Measurements from ENCODE around the gene NELFA.

The NELFA gene

DNA sequence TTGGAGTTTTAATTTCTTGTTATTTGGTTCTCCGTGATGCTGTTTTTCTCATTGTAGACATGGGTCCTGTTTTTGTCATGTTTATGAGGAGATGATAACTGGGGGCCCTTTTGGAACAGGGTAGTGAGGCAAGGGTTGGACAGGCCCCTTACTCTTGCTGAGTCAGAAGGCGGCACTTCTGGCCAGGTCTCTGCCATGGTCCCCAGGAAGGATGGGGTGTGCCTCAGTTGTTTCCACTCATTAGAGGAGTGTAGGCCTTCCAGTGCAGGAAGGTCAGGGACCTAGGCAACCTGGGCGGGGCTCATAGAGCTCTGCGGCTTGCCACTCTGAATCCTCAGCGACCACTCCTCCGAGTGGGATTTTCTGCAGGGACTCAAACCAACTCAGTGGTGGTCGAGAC lies 68.2 kb downstream of the NELFA start:
- TF ChIP-seq ZNF274 (IDR thresholded peaks at IDR 0.05; ENCODE audit: low read depth, low read length) = no peak
- H3K4me3 ChIP-seq (ENCODE audit: low read length) = no peak overlapping the region

DNA sequence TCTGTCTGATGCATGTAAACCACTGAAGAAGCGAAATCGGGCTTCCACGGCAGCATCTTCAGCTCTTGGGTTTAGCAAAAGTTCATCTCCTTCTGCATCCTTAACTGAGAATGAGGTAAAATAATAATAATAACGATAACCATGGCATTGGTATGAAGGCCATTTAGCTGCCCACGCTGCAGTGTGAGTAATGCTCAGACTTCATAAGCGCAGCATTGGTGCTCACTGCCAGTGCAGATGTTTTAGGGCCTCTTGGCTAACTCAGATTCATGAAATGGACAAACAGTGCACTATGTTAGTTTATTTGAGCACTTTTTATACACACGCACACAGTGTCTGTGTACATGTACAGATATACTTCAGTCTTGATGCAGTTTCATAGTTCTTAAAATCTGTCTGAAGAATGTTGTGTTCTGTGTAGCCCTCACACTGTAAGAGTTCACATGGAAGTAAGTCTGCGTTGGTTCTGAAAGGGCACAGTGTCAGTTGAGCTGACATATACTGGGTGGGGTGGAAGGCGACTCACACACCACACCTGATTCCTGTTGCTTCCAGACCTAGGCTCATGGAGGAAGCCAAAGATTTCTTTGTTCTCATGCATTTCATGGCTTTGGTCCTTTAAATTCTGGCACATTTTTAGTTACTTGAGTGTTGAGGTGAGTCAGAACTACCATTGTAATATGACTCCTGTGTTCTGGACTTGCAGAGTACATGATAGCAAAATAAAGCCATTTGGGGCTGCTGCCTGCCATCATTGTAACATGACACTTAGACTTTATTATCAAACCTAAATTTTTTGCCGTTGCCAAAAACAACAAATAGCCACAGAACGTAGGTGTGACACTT lies 68.9 kb downstream of the NELFA start:
- TF ChIP-seq ZNF274 (IDR thresholded peaks at IDR 0.05; ENCODE audit: low read depth, low read length) = no peak
- H3K4me3 ChIP-seq (ENCODE audit: low read length) = no peak overlapping the region

DNA sequence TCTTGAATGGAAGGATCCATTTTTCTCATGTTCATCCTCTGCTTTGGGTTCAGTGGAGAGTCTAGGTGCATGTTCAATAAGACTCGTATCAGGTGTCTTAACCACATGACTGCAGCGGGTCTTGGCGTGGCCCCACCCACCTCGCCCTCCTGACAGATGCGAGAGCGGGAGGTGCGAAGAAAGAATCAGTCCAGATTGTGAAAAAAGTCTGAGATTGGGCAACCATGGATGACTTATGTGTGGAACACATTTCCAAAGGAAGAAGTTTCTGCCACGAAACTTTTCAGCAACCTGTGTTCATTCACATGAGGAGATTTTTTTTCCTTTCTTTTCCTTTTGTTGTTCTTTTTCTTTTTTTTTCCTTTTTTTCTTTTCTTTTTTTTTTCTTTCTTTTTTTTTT lies 70.7 kb downstream of the NELFA start:
- H3K4me3 ChIP-seq (ENCODE audit: low read length) = no peak overlapping the region
- TF ChIP-seq ZNF274 (IDR thresholded peaks at IDR 0.05; ENCODE audit: low read depth, low read length) = no peak

DNA sequence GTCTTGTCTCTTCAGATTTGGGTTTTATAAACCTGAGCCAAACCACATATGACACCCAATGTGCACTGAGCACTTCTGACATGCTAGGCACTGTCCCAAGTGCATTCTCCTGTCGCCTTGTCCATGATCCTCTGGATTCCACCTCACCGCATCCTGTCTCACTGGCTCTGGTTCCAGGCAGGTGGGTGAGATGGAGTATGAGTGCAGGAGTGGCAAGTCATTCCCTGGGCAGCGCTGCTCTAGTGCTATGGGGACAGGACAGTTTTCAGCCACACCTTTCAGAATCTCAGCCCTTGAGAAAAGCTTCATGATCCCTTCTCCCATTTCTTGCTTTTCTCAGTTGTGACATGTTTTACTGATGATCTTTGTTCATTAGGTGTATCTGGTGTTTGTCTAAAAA lies 71.2 kb downstream of the NELFA start:
- no peak for TF ChIP-seq ZNF274 (IDR thresholded peaks at IDR 0.05; ENCODE audit: low read depth, low read length)
- no peak overlapping the region for H3K4me3 ChIP-seq (ENCODE audit: low read length)

DNA sequence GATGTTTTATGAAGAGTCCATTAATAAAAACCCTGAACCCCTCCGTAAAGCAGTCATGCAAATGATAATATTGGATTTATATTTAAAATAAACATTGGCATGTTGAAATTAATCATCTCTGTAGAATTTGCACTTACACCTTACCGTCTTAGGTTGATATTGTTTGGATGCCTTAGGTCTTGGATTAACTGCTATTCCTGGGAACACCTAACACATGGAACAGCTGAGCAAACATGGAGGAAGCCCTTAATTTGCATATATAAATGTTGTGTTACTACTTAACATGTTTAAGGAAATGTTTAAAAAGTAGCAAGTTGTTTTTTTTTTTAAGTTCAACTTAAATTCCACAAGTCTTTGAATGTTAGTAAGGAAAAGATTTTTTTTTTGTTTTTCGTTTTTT lies 75.1 kb downstream of the NELFA start:
- TF ChIP-seq ZNF274 (IDR thresholded peaks at IDR 0.05; ENCODE audit: low read depth, low read length) = no peak
- no peak overlapping the region for H3K4me3 ChIP-seq (ENCODE audit: low read length)

DNA sequence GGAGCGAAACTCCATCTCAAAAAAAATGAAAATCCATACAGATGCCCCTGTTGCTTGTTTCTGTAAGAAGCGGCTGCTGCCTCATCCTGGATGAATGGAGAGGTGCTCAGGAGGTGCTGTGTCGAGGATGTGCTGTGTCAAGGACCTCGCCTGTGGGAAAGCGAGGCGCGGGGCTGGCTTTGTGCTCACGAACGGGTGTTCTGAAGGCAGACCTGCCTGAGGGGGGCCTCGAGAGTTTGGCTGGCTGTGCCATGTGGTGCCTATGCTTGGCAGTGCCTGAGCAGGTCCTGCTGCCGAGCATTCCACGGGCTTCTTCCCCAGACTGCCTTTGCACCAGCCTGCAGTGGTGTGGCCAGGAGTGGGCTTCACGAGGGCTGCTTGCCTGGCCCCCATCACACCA lies 76.0 kb downstream of the NELFA start:
- H3K4me3 ChIP-seq (ENCODE audit: low read length) = no peak overlapping the region
- no peak for TF ChIP-seq ZNF274 (IDR thresholded peaks at IDR 0.05; ENCODE audit: low read depth, low read length)
